NOMO-1 treated with dmso at 0.1 percent for 144 hours (cell line): ENCODE results near the gene EVX2.
A peak's percentile ranks its signal among the peaks of the same experiment; 100 is the strongest.

Experiments
- DNase-seq: peaks from one replicate; lab custom pipeline; 2025; ENCODE audit not compliant: unreplicated experiment; lab: John Stamatoyannopoulos, UW

EVX2 gene

DNA sequence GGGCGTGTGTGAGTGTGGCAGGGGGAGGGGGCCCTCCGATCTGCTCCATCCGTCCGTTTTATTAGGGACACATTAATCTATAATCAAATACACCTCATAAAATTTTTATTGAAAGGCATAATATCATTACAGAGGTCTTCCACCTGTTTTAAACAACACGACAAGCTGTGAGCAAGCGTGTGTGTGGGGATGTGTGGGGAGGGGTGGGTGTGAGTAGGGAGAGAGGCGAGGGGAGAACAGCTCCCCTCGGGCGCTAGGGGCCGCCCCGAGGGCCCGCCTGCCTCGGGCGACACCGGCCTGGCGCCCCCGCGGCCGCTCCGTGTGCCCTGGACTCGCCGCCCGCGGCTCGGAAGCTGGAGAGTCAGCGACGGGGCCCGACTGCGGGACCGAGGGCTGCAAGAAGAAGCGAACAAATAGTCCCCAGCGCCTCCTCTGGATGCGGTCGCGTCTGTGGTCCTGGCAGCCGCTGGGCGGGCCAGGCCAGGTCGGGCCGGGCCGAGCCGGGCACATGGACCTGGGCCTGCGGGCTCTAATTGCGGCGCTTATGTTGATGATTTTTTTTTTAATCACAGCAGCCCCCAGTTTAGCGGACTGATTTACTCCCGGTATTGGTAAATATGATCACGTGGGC lies 38.4 kb upstream of the EVX2 start:
- no peak for DNase-seq

DNA sequence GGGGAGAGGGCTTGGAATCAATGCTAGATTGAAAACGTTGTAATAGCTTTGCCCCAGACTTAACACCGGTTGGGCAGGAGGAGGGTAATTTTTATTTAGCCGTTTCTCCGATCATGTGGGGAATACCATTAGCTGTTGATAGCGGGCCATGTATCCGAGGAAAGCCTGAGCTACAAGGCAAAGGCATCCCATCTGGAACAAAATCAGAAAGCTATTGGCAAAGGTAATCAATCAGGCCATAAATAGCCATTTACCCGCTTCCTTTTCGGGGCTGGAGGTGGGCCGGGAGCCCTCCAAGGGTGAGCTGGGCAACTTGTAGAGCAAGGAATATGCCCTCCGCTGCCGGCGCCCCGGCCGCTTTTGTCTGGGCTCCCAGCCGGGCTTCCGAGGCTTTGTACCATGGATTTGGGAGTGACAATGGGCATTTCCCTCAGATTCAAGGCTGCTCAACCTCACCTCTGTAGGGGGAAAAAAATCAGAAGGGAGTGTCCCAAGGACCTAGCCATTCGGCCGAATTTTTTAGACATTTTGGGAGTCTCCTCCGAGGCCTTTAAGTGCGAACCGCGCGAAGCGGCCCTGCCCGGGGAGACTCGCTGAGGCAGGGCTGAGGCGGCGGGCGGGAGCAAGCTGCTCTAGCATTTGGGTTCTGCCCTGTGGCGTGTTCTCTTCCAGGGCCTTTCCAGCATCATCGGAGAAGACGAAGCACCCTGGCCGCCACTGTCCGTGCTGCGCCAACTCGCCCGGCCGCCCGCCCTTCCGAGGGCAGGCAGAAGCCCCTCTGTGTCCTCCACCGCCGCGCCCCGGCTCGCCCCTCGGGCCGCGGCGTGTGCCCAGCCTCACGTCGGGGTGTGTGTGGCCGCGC lies 37.7 kb upstream of the EVX2 start:
- DNase-seq, result no peak

- DNase-seq, result no peak
Measured at GRCh38 chr2:176120364-176121189, 36.8 kb upstream of the EVX2 start.

DNA sequence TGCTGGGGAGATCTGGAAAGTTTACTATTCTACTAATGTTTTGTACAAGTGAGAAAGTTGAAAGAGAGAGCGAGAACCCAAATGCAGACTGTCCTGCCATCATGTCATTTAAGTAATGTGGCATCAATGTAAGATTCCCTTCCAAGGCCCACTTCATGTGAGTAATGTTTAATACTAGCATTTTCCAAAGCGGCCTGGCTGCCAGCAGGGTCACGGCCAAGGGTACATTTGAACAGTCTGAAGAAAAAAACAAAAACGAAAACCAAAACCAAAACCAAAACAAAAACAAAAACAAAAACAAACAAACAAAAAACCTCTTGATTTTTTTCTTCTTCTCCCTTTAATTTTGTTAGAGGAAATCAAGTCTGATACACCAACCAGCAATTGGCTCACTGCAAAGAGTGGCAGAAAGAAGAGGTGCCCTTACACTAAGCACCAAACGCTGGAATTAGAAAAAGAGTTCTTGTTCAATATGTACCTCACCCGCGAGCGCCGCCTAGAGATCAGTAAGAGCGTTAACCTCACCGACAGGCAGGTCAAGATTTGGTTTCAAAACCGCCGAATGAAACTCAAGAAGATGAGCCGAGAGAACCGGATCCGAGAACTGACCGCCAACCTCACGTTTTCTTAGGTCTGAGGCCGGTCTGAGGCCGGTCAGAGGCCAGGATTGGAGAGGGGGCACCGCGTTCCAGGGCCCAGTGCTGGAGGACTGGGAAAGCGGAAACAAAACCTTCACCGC lies 35.0 kb upstream of the EVX2 start:
- DNase-seq, result peak; percentile 22

GRCh38 chr2:176117823-176118371 lies 34.1 kb upstream of the EVX2 start:
- no peak for DNase-seq

GRCh38 chr2:176117162-176117822 lies 33.5 kb upstream of the EVX2 start:
- no peak for DNase-seq

DNA sequence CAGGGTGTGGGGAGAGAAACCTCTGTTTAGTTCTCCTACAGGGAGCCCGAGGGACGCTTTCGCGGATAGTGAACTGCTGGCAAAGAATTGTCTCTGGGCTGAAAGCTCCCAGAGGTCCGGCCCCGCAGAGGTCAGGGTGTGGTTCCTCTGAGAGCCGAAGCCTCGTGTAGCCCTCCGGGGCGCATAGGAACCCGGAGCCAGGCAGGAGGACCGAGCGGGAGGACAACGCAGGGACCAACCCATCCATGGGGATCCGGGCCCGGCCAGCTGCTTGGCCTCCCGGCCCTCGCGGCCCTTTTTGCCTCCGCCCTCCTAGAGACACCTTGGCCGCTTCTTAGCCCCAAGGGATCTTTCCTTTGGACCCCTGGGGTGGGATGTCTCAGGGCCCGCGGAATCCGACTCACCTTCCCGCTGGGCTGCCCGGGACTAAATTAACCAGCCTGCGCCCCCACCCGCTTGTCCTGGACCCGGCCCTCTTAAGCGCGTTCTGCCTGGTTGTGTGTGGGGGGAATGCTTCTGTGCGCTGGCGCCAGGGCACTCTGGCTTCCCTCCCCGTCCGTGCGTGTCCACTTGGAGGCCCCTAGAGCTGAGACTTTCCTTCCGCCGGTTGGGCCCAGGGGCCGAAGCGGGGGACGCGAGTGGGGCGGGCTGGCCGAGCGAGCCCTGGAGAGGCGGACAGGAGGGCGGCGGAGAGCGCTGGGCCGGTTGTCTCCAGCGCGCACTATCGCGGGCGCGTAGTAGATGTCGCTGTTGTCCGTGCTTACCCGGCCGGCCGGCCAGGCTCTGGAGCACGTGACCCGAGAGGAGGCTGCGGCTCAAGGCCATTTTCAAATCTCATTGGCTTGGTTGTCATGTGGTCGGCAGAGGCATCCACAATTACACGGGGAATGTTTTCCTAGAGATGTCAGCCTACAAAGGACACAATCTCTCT lies 32.4 kb upstream of the EVX2 start, which contains the start of gene HOXD10:
HOXD10 (plus strand) TSS at position 896 of the 931 bp plus-strand sequence. CDS start 56 bp downstream, outside the sequence.
- DNase-seq, result no peak

DNA sequence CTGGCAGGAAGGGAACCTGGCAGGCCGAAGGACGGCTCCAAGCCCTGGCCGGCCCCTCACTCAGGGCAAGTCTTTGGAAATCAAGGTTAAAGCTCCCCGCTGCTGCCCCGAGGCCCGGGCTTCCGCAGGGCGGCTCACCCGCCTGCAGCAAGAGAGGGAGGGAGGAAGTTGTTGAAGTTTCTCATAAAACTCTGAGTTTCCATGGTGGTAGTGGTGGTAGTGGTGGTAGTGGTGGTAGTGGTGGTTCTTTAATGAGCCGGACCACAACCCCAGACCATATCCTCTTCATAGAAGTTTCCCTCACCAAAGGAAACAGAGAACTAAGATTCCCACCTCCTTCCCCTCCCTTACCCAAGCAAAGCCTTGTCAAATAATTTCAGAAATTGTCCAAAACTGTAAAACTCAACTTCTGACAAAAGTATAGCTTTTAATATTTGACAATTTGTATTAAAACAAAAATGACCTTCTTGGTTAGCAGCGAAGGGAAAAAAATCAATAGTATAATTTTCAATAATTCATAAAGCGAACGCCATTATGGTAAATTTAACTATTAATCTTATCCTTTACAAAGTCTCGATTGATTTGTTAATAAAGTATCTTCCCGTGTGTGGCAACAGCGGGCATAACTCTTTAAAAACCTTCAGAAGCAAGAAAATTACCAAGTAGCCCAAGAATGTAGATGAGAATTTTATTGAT lies 31.3 kb upstream of the EVX2 start:
- no peak for DNase-seq

GRCh38 chr2:176114120-176114929 lies 30.6 kb upstream of the EVX2 start:
- no peak for DNase-seq

DNA sequence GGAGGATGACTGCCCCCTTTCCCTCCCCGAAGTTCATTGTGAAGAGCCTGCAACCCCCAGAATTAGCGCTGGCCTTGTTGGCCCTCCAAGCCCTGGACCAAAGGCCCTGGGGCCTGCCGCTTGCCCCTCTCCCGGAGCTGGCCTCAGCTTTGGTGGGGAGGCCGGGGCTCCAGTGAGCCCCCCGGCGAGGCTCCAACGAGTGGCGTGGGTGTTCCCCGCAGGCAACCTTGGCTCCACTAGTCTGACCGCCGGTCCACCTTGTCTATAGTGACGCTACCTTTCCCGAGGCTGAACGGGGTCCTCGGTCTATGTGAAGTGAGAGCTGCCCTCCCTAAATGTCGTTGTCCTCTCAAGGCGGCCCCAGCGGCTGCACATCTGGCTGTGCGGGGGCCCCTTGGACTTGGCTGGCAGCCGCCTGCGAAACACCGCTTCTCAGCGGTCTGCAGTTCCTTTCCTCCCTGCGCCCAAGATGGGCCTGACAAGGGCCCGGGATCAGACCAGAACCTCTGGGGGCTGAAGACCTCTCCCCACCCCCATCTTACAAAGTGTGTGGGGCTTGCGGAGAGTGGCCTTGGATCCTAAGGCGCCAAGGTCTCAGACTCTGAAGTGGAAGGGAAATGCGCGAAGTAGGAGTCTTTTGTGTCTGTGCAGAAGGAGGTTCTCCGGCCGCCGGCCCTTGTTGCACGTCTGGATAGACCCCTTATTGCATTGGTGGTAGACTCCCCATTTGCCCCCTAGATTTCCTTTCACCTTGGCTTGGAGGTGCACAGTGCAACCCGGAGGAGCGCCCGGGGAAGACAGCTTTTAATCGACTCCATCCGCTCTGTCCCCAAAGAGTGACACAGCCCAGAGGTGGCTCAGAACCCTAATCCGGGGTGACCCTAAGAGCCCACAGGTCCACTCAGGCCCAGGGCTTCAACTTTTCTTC lies 28.9 kb upstream of the EVX2 start:
- DNase-seq, result no peak

GRCh38 chr2:176111846-176112374 lies 28.1 kb upstream of the EVX2 start:
- no peak for DNase-seq

DNA sequence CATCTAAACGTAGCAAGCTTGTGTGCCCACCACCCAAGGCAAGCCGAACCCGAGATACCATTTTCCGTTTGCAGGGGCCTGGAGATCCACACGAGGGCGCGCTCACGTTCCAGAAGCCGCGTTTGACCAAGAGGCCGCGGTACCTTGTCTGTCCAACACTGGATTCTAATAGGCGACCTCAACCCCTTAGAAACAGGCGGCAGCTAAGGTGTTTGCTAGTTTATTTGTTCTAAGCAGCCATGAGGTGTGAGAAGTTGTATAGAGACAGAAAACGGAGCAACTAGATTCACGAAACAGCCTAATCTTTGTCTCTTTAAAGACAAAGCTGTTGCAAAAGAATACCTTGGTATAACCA lies 27.5 kb upstream of the EVX2 start:
- no peak for DNase-seq

DNA sequence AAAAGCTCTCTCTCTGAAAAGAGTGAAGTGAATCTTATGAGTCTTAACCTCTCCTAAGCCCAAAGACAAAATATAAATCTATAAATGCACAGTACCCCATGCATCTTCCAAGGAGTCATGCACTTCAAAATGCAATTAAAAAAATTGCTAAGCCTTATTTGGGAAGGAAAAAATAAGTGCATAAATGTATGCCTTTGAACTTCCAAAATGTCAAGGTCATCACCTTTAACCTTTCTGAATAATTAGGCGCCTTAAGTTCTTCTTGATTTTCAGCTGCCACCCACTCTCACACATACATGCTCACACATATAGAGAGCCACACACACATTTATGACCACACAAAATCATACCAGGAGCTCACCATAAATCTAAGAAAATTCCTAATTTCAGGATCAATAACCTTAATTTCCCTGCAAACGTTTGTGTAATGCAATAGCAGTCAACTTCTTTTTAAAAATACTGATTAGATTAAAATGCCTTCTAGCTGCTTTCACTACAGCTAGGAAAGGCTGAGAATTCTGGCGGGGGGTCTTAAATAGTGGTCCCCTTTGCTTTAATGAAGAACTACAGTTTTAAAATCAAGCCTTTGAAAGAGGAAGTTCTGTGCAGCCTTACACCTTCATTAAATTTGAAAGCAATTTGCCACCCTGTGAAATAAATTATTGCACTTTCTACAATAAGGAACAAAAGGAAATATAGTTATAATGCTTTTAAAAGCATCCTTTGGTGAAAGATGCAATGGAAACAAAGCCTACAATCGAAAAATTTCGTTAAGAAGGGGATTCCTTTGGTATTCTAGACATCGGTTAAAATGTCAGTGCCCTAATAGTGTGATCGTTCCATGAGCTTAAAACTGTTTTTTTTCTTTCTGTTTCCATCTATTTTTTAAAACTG lies 26.9 kb upstream of the EVX2 start:
- no peak for DNase-seq

- no peak for DNase-seq
Measured at GRCh38 chr2:176109946-176110345, 26.2 kb upstream of the EVX2 start.

DNA sequence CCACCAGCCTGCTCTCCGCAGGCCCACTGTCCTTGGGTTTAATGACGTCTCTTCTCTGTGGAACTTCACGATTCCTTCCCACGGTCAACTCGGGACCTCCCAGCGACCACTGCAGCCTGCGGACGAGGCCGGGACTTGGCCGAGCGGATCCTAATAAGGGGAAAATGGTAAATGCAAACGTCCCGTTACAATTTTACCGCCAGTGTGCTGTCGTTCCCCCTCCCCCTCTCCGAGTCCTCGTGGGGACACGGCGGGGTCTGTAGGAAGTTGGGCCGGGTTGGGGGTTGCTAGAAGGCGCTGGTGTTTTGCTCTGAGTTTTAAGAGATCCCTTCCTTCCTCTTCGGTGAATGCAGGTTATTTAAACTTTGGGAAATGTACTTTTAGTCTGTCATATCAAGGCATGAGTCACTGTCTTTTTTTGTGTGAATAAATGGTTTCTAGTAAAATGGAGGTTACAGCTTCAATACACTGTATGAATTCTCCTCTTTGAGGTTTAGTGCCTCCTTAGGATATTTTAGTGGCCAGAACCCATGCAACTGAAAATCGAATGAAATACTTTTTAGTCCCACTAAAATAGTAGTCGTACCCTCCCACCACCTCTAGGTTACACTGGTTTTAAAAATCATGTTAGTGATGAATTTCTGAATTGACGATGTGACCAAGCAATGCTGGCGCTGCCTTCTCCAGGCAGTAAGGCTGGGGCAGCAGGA lies 25.6 kb upstream of the EVX2 start:
- no peak for DNase-seq
